BLaER1 treated with 17β-estradiol and CSF1 and Interleukin-3, amounts not matched to agents 10 nM and 100 nM (cell line): ENCODE data around the gene EFNA4.
A peak's percentile ranks its signal among the peaks of the same experiment; 100 is the strongest.

Source experiments
- H3K27ac ChIP-seq, 11 experiments: shearing (Covaris generic); formaldehyde crosslinking; 2 replicates each; pipeline ENCODE4 v1.8.1; 2022
- H3K27me3 ChIP-seq, 11 experiments: shearing (Covaris generic); formaldehyde crosslinking; 2 replicates each; pipeline ENCODE4 v1.8.1; 2022
- H3K36me3 ChIP-seq, 11 experiments: shearing (Covaris generic); formaldehyde crosslinking; 2 replicates each; pipeline ENCODE4 v1.8.1; 2022
- H3K4me1 ChIP-seq, 10 experiments: shearing (Covaris generic); formaldehyde crosslinking; 2 replicates each; pipeline ENCODE4 v1.8.1; 2022
- H3K4me2 ChIP-seq, 11 experiments: shearing (Covaris generic); formaldehyde crosslinking; 2 replicates each; pipeline ENCODE4 v1.8.1; 2022
- H3K4me3 ChIP-seq, 10 experiments: shearing (Covaris generic); formaldehyde crosslinking; 2 replicates each; pipeline ENCODE4 v1.8.1; 2022
- H3K9ac ChIP-seq, 11 experiments: shearing (Covaris generic); formaldehyde crosslinking; 2 replicates each; pipeline ENCODE4 v1.8.1; 2022
- H3K9me3 ChIP-seq, 11 experiments: shearing (Covaris generic); formaldehyde crosslinking; replicated peaks in 1 of 11; 2 replicates each; pipeline ENCODE4 v1.8.1; 2022
- H4K20me1 ChIP-seq, 11 experiments: shearing (Covaris generic); formaldehyde crosslinking; 2 replicates each; pipeline ENCODE4 v1.8.1; 2022
- Cebpa-rat ChIP-seq, 11 experiments: shearing (Covaris generic); IDR thresholded peaks; 2 replicates each; pipeline ENCODE4 v1.8.1; 2022

The EFNA4 gene, protein sequence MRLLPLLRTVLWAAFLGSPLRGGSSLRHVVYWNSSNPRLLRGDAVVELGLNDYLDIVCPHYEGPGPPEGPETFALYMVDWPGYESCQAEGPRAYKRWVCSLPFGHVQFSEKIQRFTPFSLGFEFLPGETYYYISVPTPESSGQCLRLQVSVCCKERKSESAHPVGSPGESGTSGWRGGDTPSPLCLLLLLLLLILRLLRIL

DNA sequence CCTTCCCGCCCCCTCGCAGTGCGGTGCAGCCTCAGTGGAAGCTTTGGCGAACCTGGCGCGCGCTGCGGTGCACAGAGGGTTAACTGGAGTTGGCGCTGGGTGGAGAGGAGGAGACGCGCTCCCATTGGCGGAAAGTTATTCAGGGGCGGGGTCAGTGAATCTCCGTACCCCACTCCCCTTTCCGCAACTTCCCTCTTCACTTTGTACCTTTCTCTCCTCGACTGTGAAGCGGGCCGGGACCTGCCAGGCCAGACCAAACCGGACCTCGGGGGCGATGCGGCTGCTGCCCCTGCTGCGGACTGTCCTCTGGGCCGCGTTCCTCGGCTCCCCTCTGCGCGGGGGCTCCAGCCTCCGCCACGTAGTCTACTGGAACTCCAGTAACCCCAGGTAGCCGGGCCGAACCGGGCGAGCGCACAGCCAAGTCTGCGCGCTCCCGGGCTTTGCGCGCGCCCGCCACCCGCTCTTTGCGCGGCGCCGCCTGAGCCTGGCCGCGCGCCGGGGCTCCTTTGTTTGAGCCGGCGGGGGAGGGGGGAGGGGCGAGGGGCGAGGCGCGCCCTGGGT is at the start of gene EFNA4:
TSS of gene EFNA4 (plus strand) at position 191 of the 561 bp plus-strand sequence. CDS start at position 275, 84 bp downstream.
- Histone ChIP-seq H3K27ac (peak within 1 kb of the TSS; percentile 41 to 89 (median 81); a peak in 21 of 22 replicates), H4K20me1 (peaks cover 15 to 83% (median 47%) of the 10 kb centered on the region in 11 experiments; a peak in 21 of 22 replicates), H3K4me1 (peaks cover 63 to 70% (median 67%) of the 10 kb centered on the region in 10 experiments), H3K4me2 (peak within 1 kb of the TSS; percentile 91 to 100 (median 99)), H3K4me3 (peak within 1 kb of the TSS; percentile 74 to 94 (median 83)), H3K27me3 (no peaks in the 10 kb centered on the region), H3K9ac (peak within 1 kb of the TSS; percentile 82 to 90 (median 85)), H3K36me3 (peaks cover 19 to 52% (median 45%) of the 10 kb centered on the region in 11 experiments), H3K9me3 (no peaks in the 10 kb centered on the region)
- no peak for TF ChIP-seq Cebpa-rat (IDR thresholded peaks at IDR 0.05)

DNA sequence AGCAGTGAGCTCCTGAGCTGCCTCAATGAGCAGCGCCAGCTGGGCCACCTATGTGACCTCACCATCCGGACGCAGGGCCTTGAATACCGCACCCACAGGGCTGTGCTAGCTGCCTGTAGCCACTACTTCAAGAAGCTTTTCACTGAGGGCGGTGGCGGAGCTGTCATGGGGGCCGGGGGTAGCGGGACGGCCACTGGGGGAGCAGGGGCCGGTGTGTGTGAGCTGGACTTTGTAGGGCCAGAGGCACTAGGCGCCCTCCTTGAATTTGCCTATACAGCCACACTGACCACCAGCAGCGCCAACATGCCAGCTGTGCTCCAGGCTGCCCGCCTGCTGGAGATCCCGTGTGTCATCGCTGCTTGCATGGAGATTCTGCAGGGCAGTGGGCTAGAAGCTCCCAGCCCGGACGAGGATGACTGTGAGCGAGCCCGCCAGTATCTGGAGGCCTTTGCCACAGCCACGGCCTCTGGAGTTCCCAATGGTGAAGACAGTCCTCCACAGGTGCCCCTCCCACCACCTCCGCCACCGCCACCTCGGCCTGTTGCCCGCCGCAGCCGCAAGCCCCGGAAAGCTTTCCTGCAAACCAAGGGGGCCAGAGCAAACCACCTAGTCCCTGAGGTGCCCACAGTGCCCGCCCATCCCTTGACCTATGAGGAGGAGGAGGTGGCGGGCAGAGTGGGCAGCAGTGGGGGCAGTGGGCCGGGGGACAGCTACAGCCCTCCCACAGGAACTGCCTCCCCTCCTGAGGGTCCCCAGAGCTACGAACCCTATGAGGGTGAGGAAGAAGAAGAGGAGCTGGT is 48.6 kb upstream of the EFNA4 start:
- peaks cover 92 to 100% (median 98%) of the 10 kb centered on the region in 10 experiments for H3K4me1 ChIP-seq
- TF ChIP-seq Cebpa-rat (IDR thresholded peaks at IDR 0.05) = no peak
- peaks cover 0 to 68% (median 11%) of the 10 kb centered on the region in 11 experiments; a peak in 11 of 22 replicates for H4K20me1 ChIP-seq
- peak overlapping the region; percentile 93 to 100 (median 98); a peak in 21 of 22 replicates for H3K4me2 ChIP-seq
- H3K9ac ChIP-seq = peak overlapping the region in 4 of 11 experiments; percentile 32 to 53 (median 46); a peak in 4 of 22 replicates
- peaks cover 12 to 62% (median 18%) of the 10 kb centered on the region in 11 experiments; a peak in 17 of 22 replicates for H3K36me3 ChIP-seq
- H3K27ac ChIP-seq = peak overlapping the region in 5 of 11 experiments; percentile 20 to 81 (median 77); a peak in 8 of 22 replicates
- no peaks in the 10 kb centered on the region for H3K9me3 ChIP-seq
- no peaks in the 10 kb centered on the region for H3K27me3 ChIP-seq
- no peak overlapping the region for H3K4me3 ChIP-seq

DNA sequence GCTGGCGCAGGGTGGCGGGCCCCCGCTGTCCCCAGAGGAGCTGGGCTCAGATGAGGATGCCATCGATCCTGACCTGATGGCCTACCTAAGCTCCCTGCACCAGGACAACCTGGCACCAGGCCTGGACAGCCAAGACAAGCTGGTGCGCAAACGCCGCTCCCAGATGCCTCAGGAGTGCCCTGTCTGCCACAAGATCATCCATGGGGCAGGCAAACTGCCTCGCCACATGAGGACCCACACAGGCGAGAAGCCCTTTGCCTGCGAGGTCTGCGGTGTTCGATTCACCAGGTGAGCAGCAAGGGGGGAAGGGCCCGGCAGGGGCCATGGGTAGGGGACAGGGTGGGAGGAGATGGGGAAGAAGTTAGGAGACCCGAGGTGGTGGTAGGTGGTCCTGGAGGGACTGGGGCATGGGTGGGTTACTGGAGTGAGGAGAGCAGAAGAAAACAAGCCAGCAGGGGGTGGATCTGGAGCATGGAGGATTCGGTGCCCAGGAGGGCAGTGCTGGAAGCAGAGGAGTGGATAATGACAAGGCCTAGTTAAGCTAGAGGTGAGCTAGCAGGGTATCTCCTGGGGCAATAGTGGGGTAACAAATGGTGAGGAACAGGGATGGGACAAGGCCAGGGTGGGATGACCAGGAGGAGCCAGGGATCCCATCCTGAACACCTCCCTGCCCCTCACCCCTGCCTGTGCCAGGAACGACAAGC is 47.9 kb upstream of the EFNA4 start:
- Histone ChIP-seq H3K9me3 (no peaks in the 10 kb centered on the region), H4K20me1 (peaks cover 0 to 70% (median 11%) of the 10 kb centered on the region in 11 experiments; a peak in 11 of 22 replicates), H3K4me1 (peaks cover 84 to 94% (median 91%) of the 10 kb centered on the region in 10 experiments), H3K36me3 (peaks cover 12 to 62% (median 18%) of the 10 kb centered on the region in 11 experiments; a peak in 17 of 22 replicates), H3K4me3 (peak overlapping the region in 2 of 10 experiments; percentile 48 to 62; a peak in 2 of 20 replicates), H3K27me3 (no peaks in the 10 kb centered on the region), H3K27ac (peak overlapping the region in 6 of 11 experiments; percentile 29 to 81 (median 74); a peak in 12 of 22 replicates), H3K4me2 (peak overlapping the region; percentile 93 to 100 (median 98)), H3K9ac (peak overlapping the region in 7 of 11 experiments; percentile 8 to 77 (median 72); a peak in 8 of 22 replicates)
- no peak for TF ChIP-seq Cebpa-rat (IDR thresholded peaks at IDR 0.05)

DNA sequence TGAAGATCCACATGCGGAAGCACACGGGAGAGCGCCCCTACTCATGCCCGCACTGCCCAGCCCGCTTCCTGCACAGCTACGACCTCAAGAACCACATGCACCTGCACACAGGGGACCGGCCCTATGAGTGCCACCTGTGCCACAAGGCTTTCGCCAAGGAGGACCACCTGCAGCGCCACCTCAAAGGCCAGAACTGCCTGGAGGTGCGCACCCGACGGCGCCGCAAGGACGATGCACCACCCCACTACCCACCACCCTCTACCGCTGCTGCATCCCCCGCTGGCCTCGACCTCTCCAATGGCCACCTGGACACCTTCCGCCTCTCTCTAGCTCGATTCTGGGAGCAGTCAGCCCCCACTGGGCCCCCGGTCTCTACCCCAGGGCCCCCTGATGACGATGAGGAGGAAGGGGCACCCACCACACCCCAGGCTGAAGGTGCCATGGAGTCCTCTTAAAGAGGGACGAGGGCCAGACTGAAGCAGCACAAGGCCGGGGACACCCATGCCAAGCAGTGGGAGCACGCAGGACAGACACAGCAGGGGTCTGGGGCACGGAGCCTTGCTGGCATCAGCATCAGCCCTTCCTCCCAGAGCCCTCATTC is 47.2 kb upstream of the EFNA4 start:
- Histone ChIP-seq H3K4me3 (peak overlapping the region in 5 of 10 experiments; percentile 37 to 62 (median 52); a peak in 5 of 20 replicates), H3K27ac (peak overlapping the region; percentile 3 to 81 (median 70); a peak in 20 of 22 replicates), H3K9ac (peak overlapping the region; percentile 43 to 77 (median 71); a peak in 16 of 22 replicates), H3K4me1 (peaks cover 78 to 87% (median 86%) of the 10 kb centered on the region in 10 experiments), H4K20me1 (peaks cover 0 to 70% (median 11%) of the 10 kb centered on the region in 11 experiments; a peak in 11 of 22 replicates), H3K9me3 (no peaks in the 10 kb centered on the region), H3K4me2 (peak overlapping the region; percentile 93 to 100 (median 98)), H3K36me3 (peaks cover 12 to 56% (median 18%) of the 10 kb centered on the region in 11 experiments; a peak in 17 of 22 replicates), H3K27me3 (no peaks in the 10 kb centered on the region)
- TF ChIP-seq Cebpa-rat (IDR thresholded peaks at IDR 0.05) = no peak

DNA sequence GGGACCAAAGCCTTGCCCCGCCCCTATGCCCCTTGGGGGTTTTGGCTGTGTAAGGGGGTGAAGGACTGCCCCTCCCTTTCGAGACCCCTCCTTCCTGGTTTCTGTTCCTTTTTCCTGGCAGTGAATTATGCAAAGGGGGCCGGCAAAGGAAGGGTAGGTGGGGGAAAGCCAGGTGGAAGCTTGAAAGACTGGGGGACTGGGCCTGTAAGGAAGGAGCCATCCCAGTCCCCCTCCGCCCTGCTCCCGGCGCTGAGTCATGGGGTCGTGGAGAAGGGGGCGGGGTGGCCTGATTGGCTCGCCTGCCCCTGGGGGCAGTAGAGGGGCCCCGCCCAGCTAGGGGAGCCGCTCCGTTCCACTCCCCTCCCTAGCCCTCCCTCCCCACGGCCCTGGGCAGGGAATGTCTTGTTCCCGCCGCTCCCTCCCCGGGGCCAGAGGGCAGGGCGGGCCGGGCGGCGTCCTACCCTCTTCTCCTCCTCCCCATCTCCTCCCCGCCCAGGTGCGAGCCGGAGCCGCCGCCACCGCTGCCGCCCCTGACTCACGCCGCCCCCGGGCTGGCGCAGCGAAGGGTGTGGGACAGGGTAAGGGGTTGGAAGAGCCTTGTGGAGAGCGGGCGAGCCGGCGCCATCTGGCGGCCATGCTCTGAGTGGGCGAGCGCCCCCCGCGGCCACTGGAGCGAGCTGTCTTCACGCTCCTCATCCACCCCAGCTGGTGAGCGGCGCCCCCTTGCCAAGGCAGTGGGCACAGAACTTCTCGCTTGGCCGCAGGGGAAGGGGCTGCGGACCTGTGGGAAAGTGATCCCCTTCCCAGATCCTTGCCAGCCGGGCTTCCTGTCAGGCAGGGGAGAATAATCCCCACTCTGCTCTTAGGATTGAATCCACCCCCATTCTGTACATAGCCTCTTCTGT is 46.2 kb upstream of the EFNA4 start:
- Histone ChIP-seq H3K4me1 (peaks cover 70 to 85% (median 78%) of the 10 kb centered on the region in 10 experiments), H3K4me2 (peak overlapping the region; percentile 93 to 100 (median 98)), H3K9ac (peak overlapping the region; percentile 43 to 77 (median 71)), H4K20me1 (peaks cover 0 to 71% (median 11%) of the 10 kb centered on the region in 11 experiments; a peak in 11 of 22 replicates), H3K27ac (peak overlapping the region; percentile 39 to 81 (median 70); a peak in 21 of 22 replicates), H3K4me3 (peak overlapping the region; percentile 37 to 62 (median 48)), H3K27me3 (no peaks in the 10 kb centered on the region), H3K9me3 (no peaks in the 10 kb centered on the region), H3K36me3 (peaks cover 12 to 55% (median 18%) of the 10 kb centered on the region in 11 experiments; a peak in 17 of 22 replicates)
- TF ChIP-seq Cebpa-rat (IDR thresholded peaks at IDR 0.05) = no peak

DNA sequence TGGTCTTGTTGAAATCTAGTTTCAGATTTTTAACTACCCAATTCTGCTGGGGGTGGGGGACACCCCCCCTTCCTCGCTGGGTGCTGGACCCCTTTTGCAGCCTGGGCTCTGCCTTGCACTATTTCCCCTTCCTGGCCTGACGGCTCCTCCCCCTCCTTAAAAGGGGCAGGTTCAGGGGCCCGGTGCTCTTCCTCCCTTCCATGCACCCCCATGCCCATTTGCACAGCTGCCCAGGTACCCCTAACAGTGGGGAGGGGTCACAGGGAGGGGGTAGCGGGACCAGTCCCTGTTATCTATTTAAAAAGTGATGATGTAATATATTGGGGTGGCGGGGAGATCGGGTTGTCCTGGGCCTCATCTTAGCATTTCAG is 45.6 kb upstream of the EFNA4 start:
- Histone ChIP-seq H3K4me3 (peak overlapping the region; percentile 37 to 62 (median 48)), H3K4me1 (peaks cover 70 to 85% (median 78%) of the 10 kb centered on the region in 10 experiments), H3K9ac (peak overlapping the region; percentile 43 to 77 (median 71)), H3K27ac (peak overlapping the region; percentile 39 to 81 (median 70); a peak in 21 of 22 replicates), H3K4me2 (peak overlapping the region; percentile 93 to 100 (median 98)), H3K36me3 (peaks cover 12 to 54% (median 18%) of the 10 kb centered on the region in 11 experiments; a peak in 17 of 22 replicates), H3K27me3 (no peaks in the 10 kb centered on the region), H4K20me1 (peaks cover 0 to 67% (median 11%) of the 10 kb centered on the region in 11 experiments; a peak in 11 of 22 replicates), H3K9me3 (no peaks in the 10 kb centered on the region)
- no peak for TF ChIP-seq Cebpa-rat (IDR thresholded peaks at IDR 0.05)
